HG03196 (cell line): Measurements from ENCODE around the gene FLII.

Source experiments
- ATAC-seq: cut with Tn5 transposase; IDR thresholded peaks from one replicate; pipeline ENCODE4 v1.9.1; 2021; ENCODE audit not compliant: unreplicated experiment

FLII gene

GRCh38 chr17:18245038-18245776 lies 13.3 kb downstream of the FLII start:
- no peak for ATAC-seq

- no peak for ATAC-seq
These were observed 17.2 kb downstream of the FLII start for GRCh38 chr17:18241229-18241871.

GRCh38 chr17:18240449-18240848 lies 18.1 kb downstream of the FLII start:
- ATAC-seq: no peak

DNA sequence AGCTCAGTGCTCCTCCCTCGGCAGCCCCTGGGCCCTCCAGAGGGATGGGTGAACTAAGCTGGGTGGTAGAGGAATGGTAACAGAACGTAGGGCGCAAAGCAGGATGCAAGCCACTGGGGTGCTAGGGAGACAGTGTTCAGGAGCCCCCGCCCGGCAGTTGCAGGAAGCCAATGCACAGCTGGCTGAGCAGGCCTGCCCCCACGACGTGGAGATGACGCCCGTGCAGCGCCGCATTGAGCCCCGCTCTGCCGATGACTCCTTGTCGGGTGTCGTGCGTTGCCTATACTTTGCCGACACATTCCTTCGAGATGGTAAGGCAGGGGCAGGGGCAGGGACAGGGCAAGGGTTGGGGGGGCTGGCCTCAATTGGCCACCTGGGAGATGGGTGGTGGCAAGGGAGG lies 20.2 kb downstream of the FLII start:
- no peak for ATAC-seq

DNA sequence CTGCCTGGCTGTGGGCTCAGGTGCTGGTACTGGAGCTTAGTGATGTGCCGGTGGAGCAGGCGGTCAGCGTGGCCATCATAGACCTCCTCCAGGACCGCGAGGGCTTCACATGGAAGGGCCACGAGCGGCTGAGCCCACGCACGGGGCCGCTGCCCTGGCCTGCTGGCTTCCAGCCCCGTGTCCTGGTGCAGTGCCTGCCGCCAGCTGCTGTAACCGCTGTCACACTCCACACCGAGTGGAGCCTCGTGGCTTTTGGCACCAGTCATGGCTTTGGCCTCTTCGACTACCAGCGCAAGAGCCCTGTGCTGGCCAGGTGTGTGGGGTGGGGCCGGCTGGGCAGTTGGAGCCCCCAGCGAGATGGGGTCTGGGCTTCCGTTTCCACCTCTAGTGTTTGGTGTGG lies 21.1 kb downstream of the FLII start:
- ATAC-seq: no peak

DNA sequence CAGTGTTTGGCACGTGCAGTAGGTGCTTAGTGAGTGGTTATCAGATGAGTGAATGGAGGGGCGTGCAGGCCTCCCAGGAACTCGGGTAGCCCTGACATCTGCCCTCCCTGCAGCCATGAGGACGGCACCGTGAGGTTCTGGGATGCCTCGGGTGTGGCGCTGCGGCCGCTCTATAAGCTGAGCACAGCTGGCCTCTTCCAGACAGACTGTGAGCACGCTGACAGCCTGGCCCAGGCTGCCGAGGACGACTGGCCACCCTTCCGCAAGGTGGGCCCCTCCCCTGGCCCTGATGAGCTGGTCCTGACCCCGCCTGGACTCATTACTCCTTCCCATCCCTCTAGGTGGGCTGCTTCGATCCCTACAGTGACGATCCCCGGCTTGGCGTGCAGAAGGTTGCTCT lies 22.0 kb downstream of the FLII start:
- ATAC-seq: no peak

DNA sequence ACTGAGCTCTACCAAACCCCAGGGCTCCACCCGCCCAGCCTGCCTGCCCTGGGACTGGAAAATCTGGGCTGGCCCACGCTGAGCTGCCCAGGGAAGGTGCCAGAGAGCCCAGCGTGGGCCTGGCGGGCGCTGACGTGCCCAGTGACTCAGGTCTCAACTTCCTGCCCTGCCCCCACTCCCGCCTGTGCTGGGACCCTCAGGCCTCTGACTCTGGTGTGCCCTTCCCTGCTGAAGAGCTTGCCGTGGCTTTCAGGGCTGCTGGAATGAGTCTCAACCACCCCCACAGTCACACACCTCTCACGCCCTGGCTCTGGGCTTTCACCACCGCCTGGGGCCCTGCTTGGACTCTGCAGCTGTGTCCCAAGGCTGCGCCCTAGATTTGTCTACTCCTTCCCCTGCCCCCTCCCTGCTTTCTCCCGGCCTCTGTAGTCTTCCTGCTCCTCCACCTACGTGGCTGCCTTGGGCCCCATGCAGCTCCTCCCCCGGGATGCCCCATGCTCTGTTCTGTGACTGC lies 22.7 kb downstream of the FLII start:
- no peak for ATAC-seq

DNA sequence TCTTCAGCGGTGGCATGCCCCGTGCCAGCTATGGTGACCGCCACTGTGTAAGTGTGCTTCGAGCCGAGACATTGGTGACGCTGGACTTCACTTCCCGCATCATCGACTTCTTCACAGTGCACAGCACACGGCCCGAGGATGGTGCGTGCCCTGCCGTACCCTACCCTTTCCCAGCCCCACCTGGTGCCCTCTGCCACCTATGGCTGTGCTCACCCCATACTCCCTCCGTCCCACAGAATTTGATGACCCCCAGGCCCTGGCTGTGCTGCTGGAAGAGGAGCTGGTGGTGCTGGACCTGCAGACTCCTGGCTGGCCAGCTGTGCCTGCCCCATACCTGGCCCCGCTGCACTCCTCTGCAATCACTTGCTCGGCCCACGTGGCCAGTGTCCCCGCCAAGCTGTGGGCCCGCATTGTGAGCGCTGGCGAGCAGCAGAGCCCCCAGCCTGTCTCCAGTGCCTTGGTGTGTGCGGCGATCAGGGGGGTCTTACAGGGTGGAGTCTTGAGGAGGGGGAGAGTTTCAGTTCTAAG lies 23.6 kb downstream of the FLII start:
- ATAC-seq: no peak

DNA sequence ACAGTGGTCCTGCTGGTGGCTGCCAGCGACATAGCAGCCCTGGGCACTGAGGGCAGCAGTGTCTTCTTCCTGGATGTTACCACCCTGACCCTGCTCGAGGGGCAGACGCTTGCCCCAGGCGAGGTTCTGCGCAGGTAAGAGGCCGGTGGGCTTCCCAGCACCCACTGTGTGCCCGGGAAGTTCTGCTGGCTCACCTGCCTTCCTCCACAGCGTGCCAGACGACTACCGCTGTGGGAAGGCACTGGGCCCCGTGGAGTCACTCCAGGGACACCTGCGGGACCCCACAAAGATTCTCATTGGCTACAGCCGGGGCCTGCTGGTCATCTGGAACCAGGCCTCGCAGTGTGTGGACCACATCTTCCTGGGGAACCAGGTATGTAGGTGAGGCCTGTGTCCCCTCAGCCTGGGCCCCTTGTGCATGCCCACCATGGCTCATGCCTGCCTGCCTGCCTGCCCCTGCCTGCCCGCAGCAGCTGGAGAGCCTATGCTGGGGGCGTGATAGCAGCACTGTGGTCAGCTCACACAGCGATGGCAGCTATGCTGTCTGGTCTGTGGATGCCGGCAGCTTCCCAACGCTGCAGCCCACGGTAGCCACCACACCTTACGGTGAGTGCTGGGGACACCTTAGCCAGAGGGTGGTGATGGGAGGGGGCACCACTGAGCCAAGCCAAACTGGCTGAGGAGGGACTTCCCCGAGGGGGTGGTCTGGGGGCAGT lies 24.6 kb downstream of the FLII start:
- ATAC-seq: no peak

DNA sequence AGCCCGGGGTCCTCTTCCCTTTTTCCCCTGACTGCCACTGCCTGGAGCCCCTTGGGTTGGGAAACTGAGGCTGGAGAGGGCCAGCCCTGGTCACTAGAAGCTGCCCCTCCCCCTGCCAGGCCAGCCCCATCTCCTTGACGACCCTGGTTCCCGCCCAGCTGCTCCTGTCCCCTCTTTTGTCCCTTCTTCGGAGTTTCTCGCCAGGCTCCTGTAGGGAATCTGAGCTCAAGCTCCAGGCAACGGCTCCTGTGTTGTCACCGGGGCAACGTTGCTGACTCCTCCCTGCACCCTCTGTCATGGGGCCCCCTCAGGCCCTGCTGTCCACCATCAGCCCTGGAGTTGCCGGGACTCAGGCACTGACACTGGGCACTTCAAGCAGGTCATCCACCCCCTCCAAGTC lies 27.4 kb downstream of the FLII start:
- ATAC-seq: no peak

GRCh38 chr17:18230288-18231141 lies 28.0 kb downstream of the FLII start:
- ATAC-seq: no peak

DNA sequence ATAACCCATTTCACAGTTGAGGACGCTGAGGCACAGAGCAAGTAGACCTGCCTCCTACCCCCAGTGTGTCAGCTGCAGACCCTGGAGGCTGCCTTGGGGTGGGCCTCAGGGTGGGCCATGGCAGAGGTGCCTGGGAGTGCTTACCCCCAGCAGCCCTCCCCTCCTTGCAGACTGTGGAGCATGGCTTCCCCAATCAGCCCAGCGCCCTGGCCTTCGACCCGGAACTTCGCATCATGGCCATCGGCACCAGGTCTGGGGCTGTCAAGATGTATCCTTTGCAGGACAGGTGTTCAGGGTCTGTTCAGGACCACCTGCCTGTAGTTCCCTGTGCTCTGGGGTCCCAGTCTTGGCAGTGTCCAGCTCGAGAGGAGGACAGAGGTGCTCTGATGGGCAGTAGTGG lies 28.8 kb downstream of the FLII start:
- no peak for ATAC-seq

- no peak for ATAC-seq
These were observed 29.3 kb downstream of the FLII start for GRCh38 chr17:18229254-18229653.

- no peak for ATAC-seq
These were observed 30.3 kb downstream of the FLII start for GRCh38 chr17:18228176-18228682.

DNA sequence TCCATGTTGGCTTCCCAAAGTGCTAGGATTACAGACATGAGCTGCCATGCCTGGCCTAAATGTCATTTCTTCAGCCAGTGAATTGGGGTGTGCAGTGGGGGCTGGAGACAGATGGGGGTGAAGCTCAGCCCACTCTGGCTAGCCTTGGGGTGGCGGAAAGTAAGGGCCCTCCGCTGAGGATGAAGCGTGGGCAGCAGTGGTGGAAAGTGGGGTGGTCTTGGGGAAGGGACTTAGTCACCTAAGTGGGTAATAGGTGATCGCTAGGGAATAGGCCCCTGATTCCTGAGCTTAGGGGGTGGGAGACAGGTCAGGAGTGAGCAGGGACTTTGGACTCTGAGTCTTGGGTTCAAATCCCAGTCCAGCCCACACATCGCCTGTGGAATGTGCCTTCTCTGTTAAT lies 30.9 kb downstream of the FLII start:
- ATAC-seq: no peak

- no peak for ATAC-seq
These were observed 32.1 kb downstream of the FLII start for GRCh38 chr17:18226284-18226945.

DNA sequence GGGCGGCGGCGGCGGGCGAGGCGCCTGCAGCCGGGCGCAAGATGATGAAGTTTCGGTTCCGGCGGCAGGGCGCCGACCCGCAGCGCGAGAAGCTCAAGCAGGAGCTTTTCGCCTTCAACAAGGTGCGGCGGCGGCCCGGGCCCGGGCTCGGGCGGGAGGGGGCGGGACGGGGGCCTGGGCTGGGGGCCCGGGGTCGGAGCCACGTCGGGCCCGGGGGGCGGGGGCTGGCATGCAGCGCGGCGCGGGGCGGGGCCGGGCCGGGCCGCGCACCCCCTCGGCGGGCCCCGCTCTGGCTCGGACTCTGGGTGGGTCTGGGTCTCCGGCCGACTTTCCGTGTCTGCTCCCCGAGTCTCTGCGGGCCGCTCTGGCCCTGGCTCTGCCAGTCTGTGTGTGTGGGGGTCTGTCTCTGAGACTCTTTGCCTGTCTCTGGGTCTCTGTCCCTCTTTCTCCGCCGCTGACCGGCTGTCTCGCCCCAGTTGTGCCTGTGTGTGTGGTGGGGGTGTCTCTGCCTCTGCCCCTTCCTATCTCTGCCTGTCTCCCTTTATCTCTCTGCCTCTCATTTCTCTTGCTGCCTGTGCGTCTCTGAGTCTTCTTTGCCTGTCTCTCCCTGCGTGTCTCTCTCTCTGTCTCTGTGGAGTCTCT lies 32.8 kb downstream of the FLII start:
- no peak for ATAC-seq

- peak; percentile 77 for ATAC-seq
These were observed 33.4 kb downstream of the FLII start, which contains the start of gene LLGL1 for GRCh38 chr17:18225121-18225641. Gene LLGL1, plus strand, starts transcription at chr17:18225635. Its CDS starts 48 bp downstream, at chr17:18225683.
